GM10248 (cell line): ENCODE data around the gene ZBTB20.

Experiments
- CTCF ChIA-PET: fragments of 300-600 bp; sonication (Branson Sonifier 250); formaldehyde crosslinking; extraction: SDS; loops from one replicate; lab custom pipeline; 2021; ENCODE audit warnings: antibody characterized with exemption; lab: Yijun Ruan, JAX
- POLR2A ChIA-PET: fragments of 350-650 bp; sonication (Branson Sonifier 250); formaldehyde crosslinking; extraction: SDS; loops from one replicate; lab custom pipeline; 2020; ENCODE audit warnings: antibody characterized with exemption; lab: Yijun Ruan, JAX
- DNase-seq: peaks from one replicate; pipeline ENCODE4 v3.0.0; 2012; ENCODE audit errors: extremely low spot score
- TF ChIP-seq, protein P1 (sequence below): IDR thresholded peaks from 2 replicates; pipeline ENCODE4 v1.5.1; 2012; ENCODE audit warnings: mild to moderate bottlenecking, low read depth; ENCODE audit errors: extremely low read depth, missing control alignments, control extremely low read depth

ZBTB20 gene

GRCh38 chr3:115169808-115170207 is 22.7 kb upstream of the ZBTB20 start:
- TF ChIP-seq, protein P1, sequence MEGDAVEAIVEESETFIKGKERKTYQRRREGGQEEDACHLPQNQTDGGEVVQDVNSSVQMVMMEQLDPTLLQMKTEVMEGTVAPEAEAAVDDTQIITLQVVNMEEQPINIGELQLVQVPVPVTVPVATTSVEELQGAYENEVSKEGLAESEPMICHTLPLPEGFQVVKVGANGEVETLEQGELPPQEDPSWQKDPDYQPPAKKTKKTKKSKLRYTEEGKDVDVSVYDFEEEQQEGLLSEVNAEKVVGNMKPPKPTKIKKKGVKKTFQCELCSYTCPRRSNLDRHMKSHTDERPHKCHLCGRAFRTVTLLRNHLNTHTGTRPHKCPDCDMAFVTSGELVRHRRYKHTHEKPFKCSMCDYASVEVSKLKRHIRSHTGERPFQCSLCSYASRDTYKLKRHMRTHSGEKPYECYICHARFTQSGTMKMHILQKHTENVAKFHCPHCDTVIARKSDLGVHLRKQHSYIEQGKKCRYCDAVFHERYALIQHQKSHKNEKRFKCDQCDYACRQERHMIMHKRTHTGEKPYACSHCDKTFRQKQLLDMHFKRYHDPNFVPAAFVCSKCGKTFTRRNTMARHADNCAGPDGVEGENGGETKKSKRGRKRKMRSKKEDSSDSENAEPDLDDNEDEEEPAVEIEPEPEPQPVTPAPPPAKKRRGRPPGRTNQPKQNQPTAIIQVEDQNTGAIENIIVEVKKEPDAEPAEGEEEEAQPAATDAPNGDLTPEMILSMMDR = no peak
- CTCF ChIA-PET = interaction anchor here (3.5 kb wide), 1 partner anchor 76 kb away, joined by 36 read pairs; no protein-coding TSS in a partner anchor
- POLR2A ChIA-PET = no interaction called here
- no peak for DNase-seq

DNA sequence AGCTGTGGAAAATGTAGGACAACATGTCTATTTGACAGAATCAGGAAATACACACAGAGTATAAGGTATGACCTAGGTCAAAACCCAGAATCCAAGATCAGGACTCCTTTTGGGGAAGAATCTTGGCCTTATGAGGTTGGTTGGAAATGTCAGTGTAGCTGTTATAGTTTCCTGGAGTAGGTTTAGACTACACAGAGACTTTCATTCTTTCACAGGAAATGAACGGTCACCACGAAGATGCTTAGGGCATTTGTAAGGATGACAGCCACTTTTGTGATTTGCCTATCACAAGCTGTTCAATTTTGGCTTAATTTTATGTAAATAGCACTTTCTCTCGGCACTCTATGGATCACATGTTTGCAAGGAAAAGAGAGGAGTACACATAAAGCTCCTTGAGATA is 18.6 kb upstream of the ZBTB20 start:
- DNase-seq = no peak
- TF ChIP-seq, protein P1 = no peak
- ChIA-PET POLR2A (no interaction called here), CTCF (interaction anchor here (0.8 to 1.8 kb wide), 7 partner anchors 12 to 74 kb away, joined by 3 to 8 read pairs (median 5); no protein-coding TSS in a partner anchor)

DNA sequence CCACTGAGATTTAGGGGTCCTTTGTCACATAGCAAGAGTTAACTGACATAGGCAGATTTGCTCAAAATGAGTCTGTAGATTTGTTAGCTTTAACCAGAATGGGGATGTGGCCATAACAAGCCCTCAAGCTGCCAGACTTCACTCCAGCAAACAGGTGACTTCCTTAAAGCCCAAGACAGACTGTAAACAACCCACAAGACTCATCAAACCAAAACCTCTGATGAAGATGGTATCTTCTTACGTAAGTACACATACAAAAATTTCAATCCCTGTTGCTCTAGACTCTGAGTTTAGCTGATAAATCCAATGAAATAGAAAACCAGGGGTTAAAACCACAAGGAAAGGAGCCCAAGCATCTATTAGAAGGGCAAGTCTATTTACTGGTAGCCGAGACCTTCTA is 18.2 kb upstream of the ZBTB20 start:
- no peak for DNase-seq
- ChIA-PET CTCF (interaction anchor here (0.8 to 1.8 kb wide), 7 partner anchors 12 to 74 kb away, joined by 3 to 8 read pairs (median 5); no protein-coding TSS in a partner anchor), POLR2A (no interaction called here)
- TF ChIP-seq, protein P1 = no peak

- CTCF ChIA-PET = interaction anchor here (1.0 to 1.8 kb wide), 5 partner anchors 11 to 73 kb away, joined by 3 to 8 read pairs (median 4); no protein-coding TSS in a partner anchor
- POLR2A ChIA-PET = interaction anchor here (1.3 kb wide), 1 partner anchor 18 kb away, joined by 4 read pairs; no protein-coding TSS in a partner anchor
- TF ChIP-seq, protein P1 = no peak
- DNase-seq = no peak
Observed at GRCh38 chr3:115164374-115165221, 17.5 kb upstream of the ZBTB20 start.

DNA sequence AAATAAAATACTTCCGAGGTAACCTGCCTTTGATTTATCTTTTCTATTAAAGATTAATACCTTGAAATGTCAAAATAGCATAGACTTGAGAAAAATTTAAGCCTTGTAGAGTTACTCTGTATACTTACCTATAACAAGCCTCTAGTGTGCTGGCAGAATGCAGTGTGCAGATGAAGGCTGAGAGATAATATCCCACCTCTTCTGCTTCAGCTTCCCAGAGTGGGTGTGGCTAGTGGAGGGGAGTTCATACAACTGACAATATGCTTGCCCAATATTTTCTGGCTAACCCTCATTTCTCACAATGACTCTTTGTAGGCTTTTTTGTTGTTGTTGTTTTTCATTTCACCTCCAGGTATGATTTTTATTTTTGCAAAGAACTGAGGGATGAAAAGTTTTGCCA is 15.7 kb upstream of the ZBTB20 start:
- CTCF ChIA-PET = interaction anchor here (1.2 kb wide), 1 partner anchor 62 kb away, joined by 3 read pairs; no protein-coding TSS in a partner anchor
- no peak for DNase-seq
- TF ChIP-seq, protein P1 = no peak
- POLR2A ChIA-PET = no interaction called here

DNA sequence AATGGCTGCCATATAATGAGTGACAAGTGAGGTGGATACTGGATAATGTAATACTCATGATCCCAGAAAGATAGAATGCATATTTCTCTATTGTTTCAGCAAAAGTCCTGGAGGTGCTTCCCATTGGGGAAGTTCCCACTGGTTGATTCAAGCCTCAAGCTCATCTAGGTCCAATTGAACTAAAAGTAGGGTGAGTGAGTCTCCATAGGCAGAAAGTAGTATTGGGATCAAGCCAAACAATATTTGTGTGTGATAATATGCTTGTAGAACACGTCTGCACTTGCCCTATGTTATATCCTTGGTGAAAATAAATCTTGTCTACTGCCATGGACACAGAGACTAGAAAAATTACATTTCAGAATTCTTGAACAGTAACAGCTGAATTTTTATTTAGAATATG is 14.8 kb upstream of the ZBTB20 start:
- ChIA-PET CTCF (interaction anchor here (0.7 to 1.6 kb wide), 3 partner anchors 10 to 71 kb away, joined by 3 to 5 read pairs (median 3); no protein-coding TSS in a partner anchor), POLR2A (no interaction called here)
- TF ChIP-seq, protein P1 = no peak
- no peak for DNase-seq
